HepG2 (cell line): ENCODE measurements around the gene CEBPG. TPM values are rescaled to one million over a fixed set of nuclear protein-coding genes. Genes with fewer than 3 reads are reported as not detected.

Experiments
- CEBPG ChIP-seq: IDR thresholded peaks from 2 replicates; pipeline ENCODE4 v1.6.1; 2016
- DNMT3B ChIP-seq: conservative IDR thresholded peaks from 2 replicates; pipeline ENCODE4 v1.6.1; 2016; ENCODE audit warnings: missing biosample characterization, control low read depth
- IKZF1 ChIP-seq: fragments of 450-650 bp; IDR thresholded peaks from 2 replicates; pipeline ENCODE4 v1.7.1; 2016
- KDM5B ChIP-seq: sonication (generic); formaldehyde crosslinking; IDR thresholded peaks from 2 replicates; pipeline ENCODE4 v1.4.0; 2020; ENCODE audit warnings: missing genetic modification reagents, mild to moderate bottlenecking, borderline replicate concordance
- MEF2D ChIP-seq: sonication (generic); formaldehyde crosslinking; IDR thresholded peaks from 2 replicates; pipeline ENCODE4 v1.5.1; 2020; ENCODE audit warnings: mild to moderate bottlenecking, missing genetic modification reagents
- SMYD3 ChIP-seq: sonication (generic); formaldehyde crosslinking; IDR thresholded peaks from 2 replicates; pipeline ENCODE4 v1.8.1; 2023; ENCODE audit warnings: mild to moderate bottlenecking, missing genetic modification reagents
- SP1 ChIP-seq, 2 experiments: fragments of 450-650 bp in 1 of 2; sonication (generic) in 1 of 2; formaldehyde crosslinking in 1 of 2; IDR thresholded peaks; 2 replicates each; pipeline versions ENCODE4 v1.4.0 to v1.6.1; 2016 to 2020; ENCODE audit warnings: missing genetic modification reagents in 1 of 2
- SRSF1 ChIP-seq: fragments of 200-400 bp; formaldehyde crosslinking; optimal IDR thresholded peaks from 2 replicates; pipeline ENCODE3; 2017; ENCODE audit warnings: mild to moderate bottlenecking, low read depth, low read length, moderate library complexity
- YY1 ChIP-seq: IDR thresholded peaks from 2 replicates; pipeline ENCODE4 v1.6.1; 2011; ENCODE audit warnings: low read length, low read depth, moderate library complexity, mild to moderate bottlenecking; ENCODE audit not compliant: insufficient read depth, insufficient replicate concordance
- ZC3H13 ChIP-seq: sonication (generic); formaldehyde crosslinking; IDR thresholded peaks from 2 replicates; pipeline ENCODE4 v1.8.1; 2023; ENCODE audit warnings: mild to moderate bottlenecking, missing genetic modification reagents, moderate library complexity
- ZFP1 ChIP-seq: IDR thresholded peaks from 2 replicates; pipeline ENCODE4 v1.6.1; 2016
- ZNF224 ChIP-seq: sonication (generic); formaldehyde crosslinking; IDR thresholded peaks from 2 replicates; pipeline ENCODE4 v1.5.0; 2020; ENCODE audit warnings: mild to moderate bottlenecking, missing genetic modification reagents
- ZNF234 ChIP-seq: sonication (generic); formaldehyde crosslinking; conservative IDR thresholded peaks from 2 replicates; pipeline ENCODE4 v1.5.1; 2020; ENCODE audit warnings: mild to moderate bottlenecking, missing genetic modification reagents
- ZNF30 ChIP-seq: sonication (generic); formaldehyde crosslinking; IDR thresholded peaks from 2 replicates; pipeline ENCODE4 v1.5.0; 2020; ENCODE audit warnings: mild to moderate bottlenecking, missing genetic modification reagents
- ZNF547 ChIP-seq: sonication (generic); formaldehyde crosslinking; IDR thresholded peaks from 2 replicates; pipeline ENCODE4 v1.5.1; 2020; ENCODE audit warnings: mild to moderate bottlenecking, missing genetic modification reagents
- ZNF549 ChIP-seq: sonication (generic); formaldehyde crosslinking; IDR thresholded peaks from 2 replicates; pipeline ENCODE4 v1.5.0; 2020; ENCODE audit warnings: missing genetic modification reagents
- ZNF589 ChIP-seq: sonication (generic); formaldehyde crosslinking; conservative IDR thresholded peaks from 2 replicates; pipeline ENCODE4 v1.8.0; 2022; ENCODE audit warnings: mild to moderate bottlenecking, moderate library complexity, missing genetic modification reagents
- ZNF781 ChIP-seq: sonication (generic); formaldehyde crosslinking; IDR thresholded peaks from 2 replicates; pipeline ENCODE4 v1.5.1; 2020; ENCODE audit warnings: borderline replicate concordance, mild to moderate bottlenecking, missing genetic modification reagents; ENCODE audit errors: not compliant biosample characterization
- polyA plus RNA-seq, 8 experiments: library from polyadenylated mRNA; depleted of rRNA in 3 of 8; stranded (reverse) in 7 of 8; unstranded in 1 of 8; fragments of >200 nt; fragmentation: Illumina TruSeq in 4 of 8; extraction: Trizol in 4 of 8; gene quantifications; 2 replicates each; pipeline versions ENCODE4 v1.2.1 to v1.2.3, GENCODE V29; 2011 to 2016; ENCODE audit warnings: low read depth in 4 of 8, missing spikeins in 1 of 8, mixed read lengths in 1 of 8; ENCODE audit not compliant: insufficient read depth in 1 of 8
- total RNA-seq, 5 experiments: library from RNA; depleted of rRNA; stranded (reverse); fragments of >200 nt; fragmentation: Illumina TruSeq; extraction: Trizol; gene quantifications; 2 replicates each; pipeline ENCODE4 v1.2.3, GENCODE V29; 2016; ENCODE audit warnings: low read depth in 1 of 5
- TF ChIP-seq, protein P1 (sequence below): sonication (generic); formaldehyde crosslinking; IDR thresholded peaks from 2 replicates; pipeline ENCODE4 v1.8.1; 2023; ENCODE audit warnings: mild to moderate bottlenecking, missing genetic modification reagents
- TF ChIP-seq, protein P2 (sequence below), 2 experiments: fragments of 450-650 bp in 1 of 2; sonication (generic) in 1 of 2; formaldehyde crosslinking; IDR thresholded peaks; 2 replicates each; pipeline versions ENCODE4 v1.5.0 to v1.8.0; 2020 to 2022; ENCODE audit warnings: mild to moderate bottlenecking in 1 of 2, missing genetic modification reagents in 1 of 2
- TF ChIP-seq, protein P3 (sequence below): IDR thresholded peaks from 2 replicates; pipeline ENCODE4 v1.6.1; 2018; ENCODE audit warnings: missing genetic modification reagents
- TF ChIP-seq, protein P4 (sequence below): sonication (generic); formaldehyde crosslinking; IDR thresholded peaks from 2 replicates; pipeline ENCODE4 v1.5.0; 2020; ENCODE audit warnings: missing genetic modification reagents
- TF ChIP-seq, protein P5 (sequence below): sonication (generic); formaldehyde crosslinking; IDR thresholded peaks from 2 replicates; pipeline ENCODE4 v1.9.0; 2021; ENCODE audit warnings: missing genetic modification reagents, mild to moderate bottlenecking, borderline replicate concordance
- TF ChIP-seq, protein P6 (sequence below): sonication (generic); formaldehyde crosslinking; IDR thresholded peaks from 2 replicates; pipeline ENCODE4 v1.8.1; 2023; ENCODE audit warnings: mild to moderate bottlenecking, missing genetic modification reagents

The CEBPG gene
- total and polyA plus RNA-seq, 2 of the 13 experiments (the other 11 are each of a cell fraction or from before 2014, with no cell fraction given) = 25.7 to 34.3 TPM

DNA sequence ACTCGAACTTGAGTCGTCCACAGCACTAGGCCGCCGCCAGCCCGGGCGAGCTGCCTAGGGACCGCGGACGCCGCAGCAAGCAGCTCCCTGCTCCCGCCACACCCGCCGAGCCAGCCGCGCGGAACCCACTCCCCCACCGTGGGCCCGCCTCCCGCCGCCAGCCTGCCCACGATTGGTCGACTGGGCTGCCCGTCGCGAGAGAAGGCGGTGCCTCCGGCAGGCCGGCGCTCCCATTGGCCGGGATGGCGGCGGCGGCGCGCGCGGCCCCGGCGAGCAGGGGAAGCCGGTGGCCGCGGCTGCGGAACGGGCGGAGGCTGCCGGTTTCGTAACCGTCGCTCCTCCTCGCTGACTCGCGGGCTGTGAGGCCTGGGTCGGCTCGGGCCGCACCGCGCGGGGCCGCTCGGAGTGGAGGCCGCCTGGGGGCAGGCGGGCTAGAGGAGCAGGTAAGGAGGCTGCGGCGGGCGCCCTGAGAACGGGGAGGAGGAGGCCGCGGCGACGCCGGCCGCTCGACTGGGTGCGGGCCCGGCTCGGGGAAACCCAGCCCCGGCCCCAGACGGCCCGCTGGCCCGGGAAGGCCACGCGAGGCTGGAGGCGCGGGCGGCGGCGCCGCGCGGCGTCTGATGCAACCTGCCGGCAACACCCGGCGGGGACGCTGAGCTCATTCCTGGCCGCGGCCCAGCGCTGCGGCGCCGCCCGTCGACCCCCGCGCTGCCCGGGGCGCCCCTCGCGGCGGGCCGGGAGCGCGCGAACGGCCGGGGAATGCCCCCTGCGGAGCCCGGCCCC is at the start of gene CEBPG (continued):
- TF ChIP-seq, protein P1, sequence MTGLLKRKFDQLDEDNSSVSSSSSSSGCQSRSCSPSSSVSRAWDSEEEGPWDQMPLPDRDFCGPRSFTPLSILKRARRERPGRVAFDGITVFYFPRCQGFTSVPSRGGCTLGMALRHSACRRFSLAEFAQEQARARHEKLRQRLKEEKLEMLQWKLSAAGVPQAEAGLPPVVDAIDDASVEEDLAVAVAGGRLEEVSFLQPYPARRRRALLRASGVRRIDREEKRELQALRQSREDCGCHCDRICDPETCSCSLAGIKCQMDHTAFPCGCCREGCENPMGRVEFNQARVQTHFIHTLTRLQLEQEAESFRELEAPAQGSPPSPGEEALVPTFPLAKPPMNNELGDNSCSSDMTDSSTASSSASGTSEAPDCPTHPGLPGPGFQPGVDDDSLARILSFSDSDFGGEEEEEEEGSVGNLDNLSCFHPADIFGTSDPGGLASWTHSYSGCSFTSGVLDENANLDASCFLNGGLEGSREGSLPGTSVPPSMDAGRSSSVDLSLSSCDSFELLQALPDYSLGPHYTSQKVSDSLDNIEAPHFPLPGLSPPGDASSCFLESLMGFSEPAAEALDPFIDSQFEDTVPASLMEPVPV (CRISPR knock-in tag) = no peak
- no peak for TF ChIP-seq IKZF1
- TF ChIP-seq ZFP1 (CRISPR knock-in tag) = no peak
- TF ChIP-seq ZNF781 (CRISPR knock-in tag) = no peak
- TF ChIP-seq, protein P2, sequence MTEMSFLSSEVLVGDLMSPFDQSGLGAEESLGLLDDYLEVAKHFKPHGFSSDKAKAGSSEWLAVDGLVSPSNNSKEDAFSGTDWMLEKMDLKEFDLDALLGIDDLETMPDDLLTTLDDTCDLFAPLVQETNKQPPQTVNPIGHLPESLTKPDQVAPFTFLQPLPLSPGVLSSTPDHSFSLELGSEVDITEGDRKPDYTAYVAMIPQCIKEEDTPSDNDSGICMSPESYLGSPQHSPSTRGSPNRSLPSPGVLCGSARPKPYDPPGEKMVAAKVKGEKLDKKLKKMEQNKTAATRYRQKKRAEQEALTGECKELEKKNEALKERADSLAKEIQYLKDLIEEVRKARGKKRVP (CRISPR knock-in tag; IDR thresholded peaks at IDR 0.05) = peak; percentile 94 to 95
- TF ChIP-seq, protein P3, sequence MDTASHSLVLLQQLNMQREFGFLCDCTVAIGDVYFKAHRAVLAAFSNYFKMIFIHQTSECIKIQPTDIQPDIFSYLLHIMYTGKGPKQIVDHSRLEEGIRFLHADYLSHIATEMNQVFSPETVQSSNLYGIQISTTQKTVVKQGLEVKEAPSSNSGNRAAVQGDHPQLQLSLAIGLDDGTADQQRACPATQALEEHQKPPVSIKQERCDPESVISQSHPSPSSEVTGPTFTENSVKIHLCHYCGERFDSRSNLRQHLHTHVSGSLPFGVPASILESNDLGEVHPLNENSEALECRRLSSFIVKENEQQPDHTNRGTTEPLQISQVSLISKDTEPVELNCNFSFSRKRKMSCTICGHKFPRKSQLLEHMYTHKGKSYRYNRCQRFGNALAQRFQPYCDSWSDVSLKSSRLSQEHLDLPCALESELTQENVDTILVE (CRISPR knock-in tag) = no peak; the same call in 1 of the 2 replicates
- TF ChIP-seq, protein P4, sequence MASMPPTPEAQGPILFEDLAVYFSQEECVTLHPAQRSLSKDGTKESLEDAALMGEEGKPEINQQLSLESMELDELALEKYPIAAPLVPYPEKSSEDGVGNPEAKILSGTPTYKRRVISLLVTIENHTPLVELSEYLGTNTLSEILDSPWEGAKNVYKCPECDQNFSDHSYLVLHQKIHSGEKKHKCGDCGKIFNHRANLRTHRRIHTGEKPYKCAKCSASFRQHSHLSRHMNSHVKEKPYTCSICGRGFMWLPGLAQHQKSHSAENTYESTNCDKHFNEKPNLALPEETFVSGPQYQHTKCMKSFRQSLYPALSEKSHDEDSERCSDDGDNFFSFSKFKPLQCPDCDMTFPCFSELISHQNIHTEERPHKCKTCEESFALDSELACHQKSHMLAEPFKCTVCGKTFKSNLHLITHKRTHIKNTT (CRISPR knock-in tag) = no peak
- TF ChIP-seq KDM5B (CRISPR knock-in tag) = peak; percentile 74; the same call in 1 of the 2 replicates
- TF ChIP-seq, protein P5, sequence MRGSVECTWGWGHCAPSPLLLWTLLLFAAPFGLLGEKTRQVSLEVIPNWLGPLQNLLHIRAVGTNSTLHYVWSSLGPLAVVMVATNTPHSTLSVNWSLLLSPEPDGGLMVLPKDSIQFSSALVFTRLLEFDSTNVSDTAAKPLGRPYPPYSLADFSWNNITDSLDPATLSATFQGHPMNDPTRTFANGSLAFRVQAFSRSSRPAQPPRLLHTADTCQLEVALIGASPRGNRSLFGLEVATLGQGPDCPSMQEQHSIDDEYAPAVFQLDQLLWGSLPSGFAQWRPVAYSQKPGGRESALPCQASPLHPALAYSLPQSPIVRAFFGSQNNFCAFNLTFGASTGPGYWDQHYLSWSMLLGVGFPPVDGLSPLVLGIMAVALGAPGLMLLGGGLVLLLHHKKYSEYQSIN = no peak
- peak; percentile 14; the same call in 1 of the 2 replicates for TF ChIP-seq CEBPG
- TF ChIP-seq ZC3H13 (CRISPR knock-in tag) = no peak
- peak; percentile 72 for TF ChIP-seq YY1
- no peak for TF ChIP-seq SMYD3
- TF ChIP-seq DNMT3B = no peak
- TF ChIP-seq ZNF547 (CRISPR knock-in tag) = peak; percentile 55
- TF ChIP-seq SRSF1 = no peak
- TF ChIP-seq SP1 (IDR thresholded peaks at IDR 0.05) = no peak
- peak; percentile 83 for TF ChIP-seq SP1 (CRISPR knock-in tag; IDR thresholded peaks at IDR 0.05)
- TF ChIP-seq ZNF234 (CRISPR knock-in tag) = peak; percentile 50; the same call in 1 of the 2 replicates
- TF ChIP-seq ZNF224 (CRISPR knock-in tag) = no peak
- TF ChIP-seq, protein P6, sequence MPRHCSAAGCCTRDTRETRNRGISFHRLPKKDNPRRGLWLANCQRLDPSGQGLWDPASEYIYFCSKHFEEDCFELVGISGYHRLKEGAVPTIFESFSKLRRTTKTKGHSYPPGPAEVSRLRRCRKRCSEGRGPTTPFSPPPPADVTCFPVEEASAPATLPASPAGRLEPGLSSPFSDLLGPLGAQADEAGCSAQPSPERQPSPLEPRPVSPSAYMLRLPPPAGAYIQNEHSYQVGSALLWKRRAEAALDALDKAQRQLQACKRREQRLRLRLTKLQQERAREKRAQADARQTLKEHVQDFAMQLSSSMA = no peak
- TF ChIP-seq ZNF30 = no peak; the same call in 1 of the 2 replicates
- no peak for TF ChIP-seq ZNF589 (CRISPR knock-in tag)
- TF ChIP-seq MEF2D (CRISPR knock-in tag) = no peak
- TF ChIP-seq ZNF549 = no peak
